Stimulated activated CD8-positive, alpha-beta memory T cell treated with anti-CD3 and anti-CD28 coated beads, Interleukin-2, amount 100 ng/mL, for 1 hour (primary cell): ENCODE results near the gene UBE2I.
"Not testable (repeated sequence)": the region's sequence is repeated elsewhere in the genome, so short reads cannot be mapped to it uniquely, and the experiment has no call there.

Experiments used
- DNase-seq, 2 donors: peaks; one replicate each; pipeline ENCODE4 v3.0.0-alpha.2; 2020; ENCODE audit warnings: low read depth in 2 of 2

Gene UBE2I

GRCh38 chr16:1313721-1314369 is 4.4 kb downstream of the UBE2I start:
- DNase-seq, result no peak

DNA sequence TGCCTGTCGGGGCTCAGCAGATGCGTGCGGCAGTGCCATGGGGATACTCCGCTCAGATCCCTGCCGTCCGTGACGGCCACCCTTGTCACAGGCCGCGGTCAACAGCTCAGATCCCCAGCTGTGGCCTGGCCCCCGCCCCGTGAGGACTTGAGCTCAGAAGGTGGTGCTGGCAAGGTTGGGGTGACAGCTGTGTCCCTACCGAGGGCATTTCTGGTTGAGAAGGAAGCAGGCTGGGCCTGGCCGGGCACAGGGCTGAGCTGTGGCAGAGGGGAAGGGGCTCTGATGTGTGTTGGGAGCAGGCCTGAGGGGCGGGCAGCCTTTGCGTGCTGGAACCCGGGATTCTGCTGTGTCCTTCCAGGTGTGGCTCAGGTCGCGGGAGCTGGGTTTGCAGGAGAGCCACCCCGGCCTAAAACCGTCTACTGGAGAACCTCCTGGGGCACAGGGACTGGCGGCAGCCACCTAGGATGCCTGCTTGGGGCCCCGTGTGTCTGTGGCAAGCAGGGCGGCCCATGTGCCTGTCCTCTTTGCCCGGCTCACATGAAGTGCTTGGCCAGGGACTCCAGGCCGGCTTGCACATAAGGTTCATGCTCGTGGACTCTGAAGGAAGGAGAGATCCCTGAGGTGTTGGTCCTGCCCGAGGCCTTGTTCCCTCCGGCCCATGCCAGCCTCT is 5.1 kb downstream of the UBE2I start:
- no peak for DNase-seq

DNA sequence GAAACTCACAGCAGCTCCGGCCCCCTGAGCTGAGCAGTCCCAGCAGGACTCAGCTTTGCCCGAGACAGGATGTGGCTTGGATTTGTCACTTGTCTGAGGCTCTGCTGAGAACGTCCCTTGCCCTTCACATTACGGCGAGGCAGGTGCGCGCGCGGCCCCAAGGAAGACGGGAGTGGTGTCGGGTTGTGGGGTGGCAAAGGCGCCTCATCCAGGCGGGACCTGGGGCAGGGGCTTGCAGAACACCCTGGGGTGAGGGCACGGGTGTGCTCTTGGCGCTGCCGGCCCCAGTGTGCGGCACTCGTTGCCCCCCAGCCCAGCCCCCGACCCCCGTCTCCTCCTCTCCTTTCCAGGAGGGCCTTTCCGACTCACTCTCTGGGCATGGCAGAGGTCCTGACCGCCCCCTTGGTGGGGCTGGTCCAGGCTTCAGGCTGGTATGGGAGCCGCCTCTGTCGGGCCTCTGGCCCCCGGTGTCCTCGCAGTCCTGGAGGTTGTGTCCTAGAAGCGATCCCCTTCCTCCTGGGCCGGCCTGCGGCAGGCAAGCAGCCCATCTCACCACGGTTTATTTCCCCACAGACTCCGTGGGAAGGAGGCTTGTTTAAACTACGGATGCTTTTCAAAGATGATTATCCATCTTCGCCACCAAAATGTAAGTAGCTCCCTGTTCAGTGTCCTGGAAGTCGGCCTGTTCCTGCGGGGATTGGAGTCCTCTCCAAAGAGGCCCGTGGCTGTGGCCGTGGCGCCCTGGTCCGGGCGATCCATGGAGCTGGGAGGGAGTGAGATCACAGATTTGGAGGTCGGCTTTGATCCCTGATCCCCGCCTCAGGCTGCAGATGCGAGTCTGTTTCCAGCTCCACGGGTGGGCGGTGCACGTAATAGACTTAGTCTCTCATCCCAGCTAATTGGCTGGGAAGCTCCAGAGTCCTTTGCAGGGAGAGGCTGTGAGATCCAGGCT is 5.9 kb downstream of the UBE2I start:
- no peak for DNase-seq

- DNase-seq, result no peak
These were observed 6.6 kb downstream of the UBE2I start for GRCh38 chr16:1316033-1316405.

GRCh38 chr16:1317479-1318267 is 8.2 kb downstream of the UBE2I start:
- DNase-seq, result no peak

- no peak for DNase-seq
These were observed 8.8 kb downstream of the UBE2I start for GRCh38 chr16:1318268-1318545.

- no peak for DNase-seq
These were observed 9.6 kb downstream of the UBE2I start for GRCh38 chr16:1319041-1319440.

DNA sequence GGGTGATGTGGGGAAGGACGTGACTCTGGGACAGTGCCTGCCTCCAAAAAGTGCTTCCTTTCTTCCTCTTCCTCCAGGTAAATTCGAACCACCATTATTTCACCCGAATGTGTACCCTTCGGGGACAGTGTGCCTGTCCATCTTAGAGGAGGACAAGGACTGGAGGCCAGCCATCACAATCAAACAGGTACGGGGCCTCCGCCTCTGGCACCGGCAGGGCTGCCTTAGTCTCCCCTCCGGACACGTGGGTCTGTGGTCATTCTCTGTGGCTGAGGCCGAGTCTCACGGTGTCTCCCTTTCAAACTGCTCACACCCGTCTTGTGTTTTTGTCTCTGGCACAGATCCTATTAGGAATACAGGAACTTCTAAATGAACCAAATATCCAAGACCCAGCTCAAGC is 10.7 kb downstream of the UBE2I start:
- DNase-seq, result no peak

DNA sequence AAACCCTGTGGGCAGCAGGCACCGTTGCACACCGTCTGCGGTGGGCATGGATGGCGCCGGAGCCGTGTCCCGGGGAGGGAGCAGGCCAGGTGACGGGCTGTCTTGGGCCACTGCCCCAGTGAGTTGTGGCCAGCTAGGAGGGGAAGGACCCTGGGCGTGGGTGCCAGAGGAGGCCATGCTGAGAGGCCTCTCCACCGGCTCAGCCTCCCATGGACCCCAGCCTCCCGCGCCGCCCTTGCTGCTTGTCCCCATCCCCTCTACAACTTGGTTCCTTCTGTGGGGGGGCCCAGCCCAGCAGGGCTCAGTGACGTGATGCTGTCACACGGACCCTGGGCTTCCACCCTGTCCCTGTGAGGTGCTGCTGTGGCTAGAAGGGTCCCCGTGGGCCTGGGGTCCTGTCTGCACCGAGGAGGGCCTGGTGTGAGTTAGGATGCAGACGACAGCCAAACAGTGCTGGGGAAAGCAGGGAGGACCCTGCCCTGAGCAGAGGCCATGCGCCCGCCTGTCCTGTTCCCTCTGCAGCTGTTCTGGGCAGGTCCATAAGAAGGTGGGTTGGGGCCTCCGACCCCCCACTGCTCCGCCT is 11.3 kb downstream of the UBE2I start:
- DNase-seq, result no peak

- DNase-seq, result no peak
These were observed 13.0 kb downstream of the UBE2I start for GRCh38 chr16:1322407-1322806.

GRCh38 chr16:1323296-1324239 is 14.1 kb downstream of the UBE2I start:
- no peak for DNase-seq

DNA sequence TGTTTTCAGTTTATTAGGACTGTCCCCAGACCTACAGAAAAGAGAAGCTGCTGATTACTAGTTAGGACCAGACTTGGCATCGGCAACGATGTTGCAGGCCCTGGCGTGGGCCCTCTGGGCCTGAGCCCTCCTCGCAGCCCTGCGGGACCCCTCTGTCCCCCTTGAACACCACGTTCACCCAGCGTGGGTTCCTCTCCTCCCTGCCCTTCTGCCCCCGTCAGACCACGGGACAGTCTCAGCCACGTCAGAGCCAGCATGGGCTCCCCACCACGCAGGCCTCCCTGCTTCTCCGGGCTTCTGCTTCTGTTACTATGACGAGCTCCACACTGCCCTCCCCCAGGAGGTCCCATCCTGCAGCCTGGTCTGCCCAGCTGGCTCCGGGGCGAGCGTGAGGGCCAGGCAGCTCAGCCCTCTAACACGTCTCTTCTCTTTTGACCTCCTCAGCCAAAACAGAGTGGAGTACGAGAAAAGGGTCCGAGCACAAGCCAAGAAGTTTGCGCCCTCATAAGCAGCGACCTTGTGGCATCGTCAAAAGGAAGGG is 14.9 kb downstream of the UBE2I start:
- no peak for DNase-seq

- no peak for DNase-seq
These were observed 15.8 kb downstream of the UBE2I start for GRCh38 chr16:1325261-1325660.

DNA sequence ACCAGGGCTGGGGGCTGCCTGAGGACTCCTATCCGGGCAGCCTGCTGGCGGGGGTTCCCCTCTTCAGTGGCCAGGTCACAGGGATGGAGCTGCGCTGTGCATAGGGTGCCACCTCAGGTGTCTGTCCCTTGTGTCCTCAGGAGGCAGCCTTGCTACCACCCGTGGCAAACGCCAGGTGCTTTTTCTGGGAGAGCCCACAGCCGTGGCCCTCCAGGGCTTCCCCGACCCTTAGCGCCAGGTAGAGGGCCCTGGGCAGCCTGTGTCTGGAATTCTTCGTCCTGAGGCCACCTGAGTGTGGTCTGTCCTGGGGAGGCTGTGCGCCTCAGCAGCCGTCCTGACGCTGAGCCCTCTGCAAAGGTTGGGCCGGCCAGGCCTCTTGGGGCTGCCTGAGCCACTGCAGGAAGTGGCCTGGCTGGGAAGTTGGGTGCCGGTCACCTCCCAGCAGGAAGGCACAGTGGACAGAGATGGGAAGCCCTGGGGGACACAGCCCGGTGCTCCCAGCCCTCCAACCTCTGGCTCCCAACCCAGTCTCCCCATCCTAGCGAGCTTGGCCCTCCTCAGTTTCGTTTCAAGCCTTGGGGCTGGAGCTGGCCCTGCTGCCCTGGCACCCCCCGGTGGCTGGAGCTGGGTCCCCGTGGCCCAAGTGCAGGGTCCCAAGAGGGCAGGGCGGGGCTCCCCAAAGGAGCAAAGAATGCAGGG is 16.4 kb downstream of the UBE2I start:
- no peak for DNase-seq

DNA sequence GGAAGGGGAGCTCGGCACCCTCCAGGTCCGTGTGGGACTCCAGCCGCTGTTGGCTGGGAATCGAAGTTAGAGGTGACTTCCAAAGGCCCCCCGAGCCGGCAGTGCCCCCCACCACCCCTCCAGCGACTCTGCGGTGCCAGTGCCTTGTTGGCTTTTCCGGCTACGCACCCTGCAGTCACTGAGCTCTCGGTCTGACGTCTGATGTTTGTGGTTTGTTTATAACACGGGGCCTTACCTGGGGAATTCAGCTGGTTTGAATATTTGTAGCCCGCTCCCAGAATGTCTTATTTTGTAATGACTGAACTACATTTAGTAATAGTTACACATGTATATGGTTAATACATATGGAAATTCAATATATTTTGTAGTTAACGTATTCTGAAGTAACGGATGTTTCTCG is 17.0 kb downstream of the UBE2I start:
- DNase-seq, result no peak

GRCh38 chr16:1326946-1327618 is 17.6 kb downstream of the UBE2I start:
- DNase-seq, result no peak

GRCh38 chr16:1327619-1327947 is 18.1 kb downstream of the UBE2I start:
- no peak for DNase-seq

DNA sequence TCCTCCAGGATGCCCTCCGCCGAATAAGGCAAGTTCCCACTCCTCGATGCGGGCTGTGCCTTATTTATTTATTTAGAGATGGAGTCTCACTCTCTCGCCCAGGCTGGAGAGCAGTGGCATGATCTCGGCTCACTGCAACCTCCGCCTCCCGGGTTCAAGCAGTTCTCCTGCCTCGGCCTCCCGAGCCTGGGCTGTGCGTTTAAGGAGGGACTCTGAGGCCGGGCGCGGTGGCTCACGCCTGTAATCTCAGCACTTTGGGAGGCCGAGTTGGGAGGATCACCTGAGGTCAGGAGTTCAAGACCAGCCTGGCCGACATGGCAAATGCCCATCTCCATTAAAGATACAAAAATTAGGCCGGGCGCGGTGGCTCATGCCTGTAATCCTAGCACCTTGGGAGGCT is 18.7 kb downstream of the UBE2I start:
- DNase-seq, result not testable (repeated sequence)

- not testable (repeated sequence) for DNase-seq
These were observed 19.5 kb downstream of the UBE2I start for GRCh38 chr16:1328961-1329360.
